CD1c-positive myeloid dendritic cell (primary cell): ENCODE measurements around the gene NFXL1.
A peak's percentile ranks its signal among the peaks of the same experiment; 100 is the strongest.
"Not testable (repeated sequence)": the region's sequence is repeated elsewhere in the genome, so short reads cannot be mapped to it uniquely, and the experiment has no call there.

Experiments
- DNase-seq: peaks from one replicate; pipeline ENCODE4 v3.0.0-alpha.2; 2016; ENCODE audit errors: extremely low spot score

Gene NFXL1

GRCh38 chr4:47914220-47914925 is at the start of gene NFXL1:
Gene NFXL1, minus strand, starts transcription at chr4:47914583. Its CDS starts 380 bp downstream, at chr4:47914203.
- peak; percentile 97 for DNase-seq

- DNase-seq, result no peak
These were observed 40.3 kb upstream of the NFXL1 start for GRCh38 chr4:47954677-47955076.

- no peak for DNase-seq
These were observed 39.9 kb upstream of the NFXL1 start for GRCh38 chr4:47954245-47954644.

- DNase-seq, result no peak
These were observed 31.7 kb upstream of the NFXL1 start for GRCh38 chr4:47945930-47946726.

GRCh38 chr4:47942081-47942819 is 27.9 kb upstream of the NFXL1 start:
- DNase-seq, result no peak

- no peak for DNase-seq
These were observed 25.1 kb upstream of the NFXL1 start for GRCh38 chr4:47939456-47939855.

- DNase-seq, result no peak
These were observed 22.0 kb upstream of the NFXL1 start for GRCh38 chr4:47936336-47936735.

- peak; percentile 79 for DNase-seq
These were observed 19.5 kb upstream of the NFXL1 start for GRCh38 chr4:47933840-47934239.

- no peak for DNase-seq
These were observed 16.8 kb upstream of the NFXL1 start for GRCh38 chr4:47930971-47931804.

- DNase-seq, result no peak
These were observed 15.4 kb upstream of the NFXL1 start for GRCh38 chr4:47929682-47930201.

- DNase-seq, result peak; percentile 36
These were observed 12.4 kb upstream of the NFXL1 start for GRCh38 chr4:47926667-47927258.

GRCh38 chr4:47923261-47923608 is 8.9 kb upstream of the NFXL1 start:
- peak; percentile 47 for DNase-seq

- not testable (repeated sequence) for DNase-seq
These were observed 8.3 kb upstream of the NFXL1 start for GRCh38 chr4:47922436-47923260.

GRCh38 chr4:47917163-47917562 is 2.8 kb upstream of the NFXL1 start:
- not testable (repeated sequence) for DNase-seq

- DNase-seq, result peak; percentile 13
These were observed 995 bp upstream of the NFXL1 start for GRCh38 chr4:47915378-47915777.

GRCh38 chr4:47914926-47915237 is 499 bp upstream of the NFXL1 start:
- DNase-seq, result no peak

- DNase-seq, result peak; percentile 20
These were observed 543 bp downstream of the NFXL1 start for GRCh38 chr4:47913861-47914219.

GRCh38 chr4:47913330-47913729 is 1.1 kb downstream of the NFXL1 start:
- no peak for DNase-seq

- DNase-seq, result no peak
These were observed 7.2 kb downstream of the NFXL1 start for GRCh38 chr4:47907089-47907646.

- no peak for DNase-seq
These were observed 14.7 kb downstream of the NFXL1 start for GRCh38 chr4:47899639-47900038.
